IPS-18a (cell line): Measurements from ENCODE around the gene HTR3A.

Experiments
- H3K27ac ChIP-seq: one replicate; pipeline ENCODE4 v1.5.1; 2013; ENCODE audit warnings: low read length
- H3K27me3 ChIP-seq: one replicate; pipeline ENCODE4 v1.6.1; 2013; ENCODE audit warnings: mild to moderate bottlenecking, low read length; ENCODE audit not compliant: control insufficient read depth, insufficient read depth
- H3K36me3 ChIP-seq: one replicate; pipeline ENCODE4 v1.6.1; 2013; ENCODE audit warnings: low read depth, low read length; ENCODE audit not compliant: control insufficient read depth
- H3K4me1 ChIP-seq: one replicate; pipeline ENCODE4 v1.6.1; 2013; ENCODE audit warnings: low read depth, low read length; ENCODE audit not compliant: control insufficient read depth
- H3K4me3 ChIP-seq: one replicate; pipeline ENCODE4 v1.5.1; 2013; ENCODE audit warnings: low read length
- H3K9ac ChIP-seq: one replicate; pipeline ENCODE4 v1.6.1; 2013; ENCODE audit warnings: mild to moderate bottlenecking, low read length, moderate library complexity
- H3K9me3 ChIP-seq: one replicate; pipeline ENCODE4 v1.6.1; 2013; ENCODE audit warnings: low read depth, low read length; ENCODE audit not compliant: control insufficient read depth

HTR3A gene

GRCh38 chr11:113949891-113950290 lies 25.0 kb upstream of the HTR3A start:
- Histone ChIP-seq H3K27me3 (no peaks in the 10 kb centered on the region), H3K9ac (no peak overlapping the region), H3K4me1 (peaks cover 12% of the 10 kb centered on the region)

GRCh38 chr11:113951537-113951936 lies 23.4 kb upstream of the HTR3A start:
- Histone ChIP-seq H3K27me3 (no peaks in the 10 kb centered on the region), H3K36me3 (no peaks in the 10 kb centered on the region), H3K4me1 (peaks cover 12% of the 10 kb centered on the region), H3K4me3 (no peak overlapping the region), H3K9me3 (no peaks in the 10 kb centered on the region), H3K27ac (no peak overlapping the region), H3K9ac (no peak overlapping the region)

More at GRCh38 chr11:113949891-113950290, 25.0 kb upstream of the HTR3A start:
- Histone ChIP-seq H3K36me3 (no peaks in the 10 kb centered on the region), H3K27ac (no peak overlapping the region), H3K9me3 (no peaks in the 10 kb centered on the region), H3K4me3 (no peak overlapping the region)

DNA sequence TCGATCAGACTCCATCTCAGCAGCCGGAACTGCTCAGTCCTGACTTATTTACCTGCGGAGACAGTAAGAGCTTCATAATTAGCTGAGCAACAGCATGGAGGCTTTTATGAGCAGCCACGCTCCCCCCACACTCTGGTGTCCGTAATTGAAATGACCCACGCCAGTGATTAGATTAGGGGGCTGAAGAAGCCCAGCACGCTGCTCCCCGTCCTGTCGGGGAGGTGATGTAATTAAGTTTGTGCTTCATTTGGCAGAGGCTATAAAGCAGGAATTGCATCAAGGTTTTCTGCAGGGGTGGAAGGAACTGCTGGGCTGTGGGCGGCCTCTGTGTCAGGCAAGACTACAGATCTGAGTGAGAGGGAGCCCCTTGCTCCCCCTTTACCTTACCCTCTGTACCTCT lies 22.8 kb upstream of the HTR3A start:
- peaks cover 12% of the 10 kb centered on the region for H3K4me1 ChIP-seq
- no peaks in the 10 kb centered on the region for H3K36me3 ChIP-seq
- H3K4me3 ChIP-seq: no peak overlapping the region
- no peak overlapping the region for H3K9ac ChIP-seq
- H3K9me3 ChIP-seq: no peaks in the 10 kb centered on the region
- no peak overlapping the region for H3K27ac ChIP-seq
- no peaks in the 10 kb centered on the region for H3K27me3 ChIP-seq

DNA sequence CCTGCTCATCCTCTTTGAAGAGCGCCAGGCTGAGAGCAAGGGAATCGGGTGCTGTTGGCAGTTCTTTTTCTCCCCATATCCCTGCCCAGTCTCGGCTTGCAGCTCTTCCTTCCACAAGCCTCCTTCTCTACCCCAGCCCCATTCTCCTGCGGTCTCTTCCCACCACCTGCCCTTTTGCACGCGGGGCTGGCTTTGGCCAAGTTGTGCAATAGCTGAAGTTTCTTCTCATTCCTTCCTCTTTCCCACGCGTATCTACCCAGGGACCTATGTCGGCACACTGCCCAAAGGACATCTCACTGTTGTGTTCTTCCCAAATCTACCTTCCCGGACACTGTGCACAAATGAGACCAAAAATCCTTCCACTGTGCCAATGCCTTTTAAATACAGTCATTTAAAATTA lies 22.3 kb upstream of the HTR3A start:
- Histone ChIP-seq H3K27ac (no peak overlapping the region), H3K36me3 (no peaks in the 10 kb centered on the region), H3K9me3 (no peaks in the 10 kb centered on the region), H3K4me1 (peaks cover 12% of the 10 kb centered on the region), H3K4me3 (no peak overlapping the region), H3K9ac (no peak overlapping the region), H3K27me3 (no peaks in the 10 kb centered on the region)

- Histone ChIP-seq H3K27ac (no peak overlapping the region), H3K4me3 (no peak overlapping the region), H3K36me3 (no peaks in the 10 kb centered on the region), H3K9ac (no peak overlapping the region), H3K27me3 (no peaks in the 10 kb centered on the region), H3K4me1 (peaks cover 20% of the 10 kb centered on the region), H3K9me3 (no peaks in the 10 kb centered on the region)
Measured at GRCh38 chr11:113954235-113954634, 20.7 kb upstream of the HTR3A start.

GRCh38 chr11:113956986-113957385 lies 17.9 kb upstream of the HTR3A start:
- Histone ChIP-seq H3K9me3 (no peaks in the 10 kb centered on the region), H3K9ac (no peak overlapping the region), H3K27me3 (no peaks in the 10 kb centered on the region), H3K27ac (no peak overlapping the region), H3K36me3 (no peaks in the 10 kb centered on the region), H3K4me3 (no peak overlapping the region), H3K4me1 (peaks cover 13% of the 10 kb centered on the region)

DNA sequence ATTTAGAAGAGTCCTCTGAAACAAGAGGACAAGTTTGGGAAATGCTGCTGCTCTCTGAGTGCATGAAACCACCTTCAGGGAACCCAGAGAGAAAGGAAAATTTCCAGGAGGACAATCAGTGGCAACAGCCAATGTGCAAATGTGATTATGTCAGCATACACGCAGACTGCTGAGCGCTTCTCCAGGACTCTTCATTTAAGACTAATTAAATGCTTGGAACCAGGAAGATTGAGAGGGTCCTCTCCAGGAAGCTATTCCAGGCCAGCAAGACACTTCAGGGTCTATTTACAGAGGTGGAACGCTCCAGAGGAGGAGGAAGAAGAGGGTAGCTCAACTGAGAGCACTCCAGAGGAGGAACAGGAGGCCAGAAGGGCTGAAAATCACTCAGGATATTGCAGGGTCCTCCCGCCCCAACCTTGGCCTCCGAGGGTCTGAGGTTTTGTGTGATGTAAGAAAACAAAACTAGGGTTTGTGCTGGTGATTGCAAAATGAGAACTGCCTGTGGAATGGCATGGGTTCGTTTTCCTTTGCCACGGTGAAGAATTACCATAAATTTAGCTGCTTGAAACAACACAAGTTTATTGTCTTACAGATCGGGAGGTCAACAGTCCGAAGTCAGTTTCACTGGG lies 14.1 kb upstream of the HTR3A start:
- Histone ChIP-seq H3K36me3 (no peaks in the 10 kb centered on the region), H3K27ac (no peak overlapping the region), H3K9me3 (no peaks in the 10 kb centered on the region), H3K9ac (no peak overlapping the region), H3K4me1 (peaks cover 8% of the 10 kb centered on the region), H3K27me3 (no peaks in the 10 kb centered on the region), H3K4me3 (no peak overlapping the region)

- Histone ChIP-seq H3K27ac (no peak overlapping the region), H3K36me3 (no peaks in the 10 kb centered on the region), H3K27me3 (no peaks in the 10 kb centered on the region), H3K4me1 (no peaks in the 10 kb centered on the region), H3K9me3 (no peaks in the 10 kb centered on the region), H3K4me3 (no peak overlapping the region), H3K9ac (no peak overlapping the region)
Measured at GRCh38 chr11:113967361-113967760, 7.5 kb upstream of the HTR3A start.

DNA sequence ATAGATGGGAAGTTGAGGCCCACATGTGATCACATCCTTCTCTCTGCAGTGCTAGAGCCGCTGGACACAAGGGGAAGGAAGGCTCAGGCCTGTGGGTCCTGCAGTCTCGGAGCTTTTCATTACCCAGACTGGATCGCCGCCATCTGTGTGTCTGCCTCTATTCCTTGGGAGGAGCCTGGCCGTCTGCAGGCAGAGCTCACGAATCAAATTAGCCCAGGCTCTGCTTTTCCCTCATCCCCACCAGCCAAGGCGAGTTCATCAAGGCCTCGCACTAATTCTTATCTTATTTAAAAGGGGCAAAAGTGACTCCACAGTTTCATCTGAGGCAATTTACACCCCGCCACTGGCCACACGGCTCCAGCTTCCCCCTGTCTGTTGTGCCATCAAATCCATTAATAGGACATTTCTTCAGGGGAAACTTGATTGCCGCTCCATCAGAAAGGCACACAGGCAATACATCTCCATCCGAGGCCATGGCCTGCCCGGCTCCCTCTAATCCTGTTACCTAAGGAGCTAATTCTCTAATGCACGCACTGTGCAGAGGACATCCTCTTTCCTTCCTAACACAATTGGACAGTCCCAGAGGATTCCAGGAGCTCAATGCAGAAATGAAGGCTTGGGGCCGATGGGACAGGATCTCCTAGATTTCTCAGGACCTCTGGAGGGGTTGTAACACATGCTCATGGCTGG lies 3.3 kb upstream of the HTR3A start:
- no peak overlapping the region for H3K9ac ChIP-seq
- peaks cover 9% of the 10 kb centered on the region for H3K4me1 ChIP-seq
- no peaks in the 10 kb centered on the region for H3K36me3 ChIP-seq
- peaks cover 7% of the 10 kb centered on the region for H3K27me3 ChIP-seq
- H3K27ac ChIP-seq: no peak overlapping the region
- H3K9me3 ChIP-seq: no peaks in the 10 kb centered on the region
- no peak overlapping the region for H3K4me3 ChIP-seq

- H3K36me3 ChIP-seq: no peaks in the 10 kb centered on the region
- no peaks in the 10 kb centered on the region for H3K9me3 ChIP-seq
- H3K4me3 ChIP-seq: no peak overlapping the region
- no peak overlapping the region for H3K9ac ChIP-seq
- peaks cover 7% of the 10 kb centered on the region for H3K27me3 ChIP-seq
- H3K4me1 ChIP-seq: peaks cover 9% of the 10 kb centered on the region
- no peak overlapping the region for H3K27ac ChIP-seq
Measured at GRCh38 chr11:113977071-113977490, 2.2 kb downstream of the HTR3A start.

DNA sequence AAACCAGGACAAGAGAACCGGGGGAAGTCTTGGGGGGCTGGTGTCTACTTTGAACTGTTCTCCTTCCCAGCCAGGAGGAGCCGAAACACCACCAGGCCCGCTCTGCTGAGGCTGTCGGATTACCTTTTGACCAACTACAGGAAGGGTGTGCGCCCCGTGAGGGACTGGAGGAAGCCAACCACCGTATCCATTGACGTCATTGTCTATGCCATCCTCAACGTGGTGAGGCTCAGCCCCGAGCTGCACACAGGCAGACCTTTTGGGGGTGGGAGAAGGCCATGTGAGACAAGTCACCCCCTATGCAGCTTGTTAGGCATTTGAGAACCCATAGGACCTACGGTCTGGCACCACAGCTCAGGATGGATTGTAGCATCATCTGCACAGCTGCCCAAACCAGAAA lies 2.8 kb downstream of the HTR3A start:
- Histone ChIP-seq H3K4me1 (peaks cover 9% of the 10 kb centered on the region), H3K9me3 (no peaks in the 10 kb centered on the region), H3K27ac (no peak overlapping the region), H3K36me3 (no peaks in the 10 kb centered on the region), H3K9ac (no peak overlapping the region), H3K27me3 (peaks cover 7% of the 10 kb centered on the region), H3K4me3 (no peak overlapping the region)

- no peak overlapping the region for H3K4me3 ChIP-seq
- H3K4me1 ChIP-seq: peaks cover 9% of the 10 kb centered on the region
- no peaks in the 10 kb centered on the region for H3K36me3 ChIP-seq
- no peak overlapping the region for H3K27ac ChIP-seq
- H3K9ac ChIP-seq: no peak overlapping the region
- H3K27me3 ChIP-seq: peaks cover 7% of the 10 kb centered on the region
- H3K9me3 ChIP-seq: no peaks in the 10 kb centered on the region
Measured at GRCh38 chr11:113979431-113979830, 4.5 kb downstream of the HTR3A start.
